ENCODE measurements around the gene SLC35A5.

DNA sequence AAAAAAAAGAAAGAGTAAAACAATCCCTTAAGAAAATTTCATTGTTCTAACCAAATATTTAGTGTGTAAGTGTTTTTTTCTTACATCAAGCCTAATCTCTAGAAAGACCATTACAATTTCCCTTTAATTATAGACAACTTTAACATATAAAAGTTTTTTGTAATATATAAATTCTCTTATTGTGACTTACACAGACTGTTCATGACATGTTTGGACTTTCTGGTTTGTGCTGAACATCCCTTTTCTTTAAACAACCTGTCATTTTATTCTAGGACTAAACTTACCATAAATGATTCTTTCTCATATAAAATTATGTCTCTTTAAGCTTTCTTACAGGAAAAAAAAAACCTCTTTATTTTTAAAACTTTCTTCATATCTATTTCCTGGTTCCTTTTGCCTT is 49.5 kb upstream of the SLC35A5 start:
- TF ChIP-seq, protein P1, sequence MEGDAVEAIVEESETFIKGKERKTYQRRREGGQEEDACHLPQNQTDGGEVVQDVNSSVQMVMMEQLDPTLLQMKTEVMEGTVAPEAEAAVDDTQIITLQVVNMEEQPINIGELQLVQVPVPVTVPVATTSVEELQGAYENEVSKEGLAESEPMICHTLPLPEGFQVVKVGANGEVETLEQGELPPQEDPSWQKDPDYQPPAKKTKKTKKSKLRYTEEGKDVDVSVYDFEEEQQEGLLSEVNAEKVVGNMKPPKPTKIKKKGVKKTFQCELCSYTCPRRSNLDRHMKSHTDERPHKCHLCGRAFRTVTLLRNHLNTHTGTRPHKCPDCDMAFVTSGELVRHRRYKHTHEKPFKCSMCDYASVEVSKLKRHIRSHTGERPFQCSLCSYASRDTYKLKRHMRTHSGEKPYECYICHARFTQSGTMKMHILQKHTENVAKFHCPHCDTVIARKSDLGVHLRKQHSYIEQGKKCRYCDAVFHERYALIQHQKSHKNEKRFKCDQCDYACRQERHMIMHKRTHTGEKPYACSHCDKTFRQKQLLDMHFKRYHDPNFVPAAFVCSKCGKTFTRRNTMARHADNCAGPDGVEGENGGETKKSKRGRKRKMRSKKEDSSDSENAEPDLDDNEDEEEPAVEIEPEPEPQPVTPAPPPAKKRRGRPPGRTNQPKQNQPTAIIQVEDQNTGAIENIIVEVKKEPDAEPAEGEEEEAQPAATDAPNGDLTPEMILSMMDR (IDR thresholded peaks at IDR 0.05; ENCODE audit: insufficient read depth, low read depth, low read length) = no peak
- no peak for TF ChIP-seq EZH2 (IDR thresholded peaks at IDR 0.05; ENCODE audit: insufficient read depth, low read length)

Measured in astrocyte (in vitro differentiated cells and primary cell).